ENCODE data around the gene CDK5R2. TPM values are rescaled to one million over a fixed set of nuclear protein-coding genes. Genes with fewer than 3 reads are reported as not detected.
A peak's percentile ranks its signal among the peaks of the same experiment; 100 is the strongest.

CDK5R2 gene
- total and polyA plus RNA-seq, 2 of the 13 experiments (the other 11 are each of a cell fraction or from before 2014, with no cell fraction given) = not detected

- TF ChIP-seq MYPOP (CRISPR knock-in tag; IDR thresholded peaks at IDR 0.05) (peak; percentile 59), E2F1 (CRISPR knock-in tag; IDR thresholded peaks at IDR 0.05) (no peak), FOXC1 (CRISPR knock-in tag; IDR thresholded peaks at IDR 0.05; ENCODE audit: borderline replicate concordance) (no peak), ZNF253 (CRISPR knock-in tag; IDR thresholded peaks at IDR 0.05; ENCODE audit: borderline replicate concordance) (no peak; the same call in 1 of the 2 replicates), NR2F2 (IDR thresholded peaks at IDR 0.05; ENCODE audit: borderline replicate concordance, low read depth) (no peak), ZNF567 (CRISPR knock-in tag; IDR thresholded peaks at IDR 0.05; ENCODE audit: borderline replicate concordance) (no peak), CCDC6 (CRISPR knock-in tag; IDR thresholded peaks at IDR 0.05) (no peak), POGK (CRISPR knock-in tag; conservative IDR thresholded peaks at IDR 0.05) (0 out of 2 replicates have a peak, but pooled peaks have one; percentile 32), NFYC (CRISPR knock-in tag; IDR thresholded peaks at IDR 0.05) (peak; percentile 93), IRF9 (CRISPR knock-in tag; IDR thresholded peaks at IDR 0.05; ENCODE audit: borderline replicate concordance) (no peak), TFDP2 (CRISPR knock-in tag; IDR thresholded peaks at IDR 0.05) (0 out of 2 replicates have a peak, but pooled peaks have one; percentile 26), PCBP2 (optimal IDR thresholded peaks at IDR 0.05; ENCODE audit: low read depth, low read length, poor library complexity, severe bottlenecking) (no peak), GMEB2 (CRISPR knock-in tag; IDR thresholded peaks at IDR 0.05; ENCODE audit: low read depth) (no peak), ZNF768 (CRISPR knock-in tag; IDR thresholded peaks at IDR 0.05) (no peak), PRMT3 (CRISPR knock-in tag; IDR thresholded peaks at IDR 0.05; ENCODE audit: borderline replicate concordance, low read depth) (no peak), SUZ12 (IDR thresholded peaks at IDR 0.05; ENCODE audit: low read depth, low read length) (no peak), ZNF776 (CRISPR knock-in tag; IDR thresholded peaks at IDR 0.05) (no peak), TFAP4 (IDR thresholded peaks at IDR 0.05; ENCODE audit: borderline replicate concordance, low read depth) (peak; percentile 19; the same call in 1 of the 2 replicates), NFYB (CRISPR knock-in tag; IDR thresholded peaks at IDR 0.05) (peak; percentile 89), GTF2F1 (IDR thresholded peaks at IDR 0.05; ENCODE audit: low read length) (no peak), SP4 (CRISPR knock-in tag; IDR thresholded peaks at IDR 0.05) (peak; percentile 63; the same call in 1 of the 2 replicates)
These were observed at the start of gene CDK5R2 (continued) for GRCh38 chr2:218959141-218959731.
